H9 (cell line): ENCODE results near the gene FAM193B. TPM values are rescaled to one million over a fixed set of nuclear protein-coding genes. Genes with fewer than 3 reads are reported as not detected.

ENCODE experiments used
- DNase-seq: peaks from one replicate; pipeline ENCODE4 v3.0.0-alpha.2; 2017
- H2AFZ ChIP-seq: one replicate; pipeline ENCODE4 v1.6.1; 2013; ENCODE audit warnings: mild to moderate bottlenecking, low read length, control low read depth, moderate library complexity
- H2AK5ac ChIP-seq: 2 replicates; pipeline ENCODE4 v1.6.1; 2013; ENCODE audit warnings: low read length, control low read depth, mixed read lengths; ENCODE audit not compliant: insufficient read length
- H2BK120ac ChIP-seq: one replicate; pipeline ENCODE4 v1.6.1; 2013; ENCODE audit warnings: low read depth, mild to moderate bottlenecking, low read length, control low read depth, inconsistent platforms; ENCODE audit not compliant: poor library complexity, severe bottlenecking
- H2BK12ac ChIP-seq: 2 replicates; pipeline ENCODE4 v1.6.1; 2013; ENCODE audit warnings: low read length, control low read depth, mixed read lengths, low read depth; ENCODE audit not compliant: insufficient read length
- H2BK15ac ChIP-seq: 2 replicates; pipeline ENCODE4 v1.6.1; 2013; ENCODE audit warnings: low read depth, low read length, control low read depth
- H2BK20ac ChIP-seq: one replicate; pipeline ENCODE4 v1.6.1; 2013; ENCODE audit warnings: low read depth, mild to moderate bottlenecking, low read length, control low read depth, inconsistent platforms; ENCODE audit not compliant: poor library complexity, severe bottlenecking
- H2BK5ac ChIP-seq: 2 replicates; pipeline ENCODE4 v1.6.1; 2013; ENCODE audit warnings: low read length, control low read depth, mixed read lengths; ENCODE audit not compliant: insufficient read length
- H3K14ac ChIP-seq: 2 replicates; pipeline ENCODE4 v1.6.1; 2013; ENCODE audit warnings: low read length, control low read depth; ENCODE audit not compliant: insufficient read depth
- H3K18ac ChIP-seq: 2 replicates; pipeline ENCODE4 v1.6.1; 2013; ENCODE audit warnings: low read depth, mild to moderate bottlenecking, mixed read lengths, low read length, control low read depth; ENCODE audit not compliant: insufficient read length
- H3K23ac ChIP-seq: 2 replicates; pipeline ENCODE4 v1.6.1; 2013; ENCODE audit warnings: low read length, control low read depth, mixed read lengths, low read depth; ENCODE audit not compliant: insufficient read length
- H3K23me2 ChIP-seq: 2 replicates; pipeline ENCODE4 v1.6.1; 2013; ENCODE audit warnings: low read depth, mild to moderate bottlenecking, mixed read lengths, low read length, control low read depth; ENCODE audit not compliant: insufficient read length, poor library complexity, severe bottlenecking
- H3K27ac ChIP-seq: 2 replicates; pipeline ENCODE4 v1.5.1; 2013; ENCODE audit warnings: low read length, control low read depth, mixed read lengths, low read depth; ENCODE audit not compliant: insufficient read length
- H3K27me3 ChIP-seq: 2 replicates; pipeline ENCODE4 v1.6.1; 2013; ENCODE audit warnings: low read length, control low read depth, inconsistent platforms; ENCODE audit not compliant: insufficient read depth
- H3K4ac ChIP-seq: 2 replicates; pipeline ENCODE4 v1.6.1; 2013; ENCODE audit warnings: low read depth, mild to moderate bottlenecking, control low read depth, inconsistent platforms, low read length, moderate library complexity
- H3K4me1 ChIP-seq: 2 replicates; pipeline ENCODE4 v1.6.1; 2013; ENCODE audit warnings: low read length, control low read depth, inconsistent platforms; ENCODE audit not compliant: insufficient read depth
- H3K4me2 ChIP-seq: 2 replicates; pipeline ENCODE4 v1.6.1; 2013; ENCODE audit warnings: low read length, control low read depth, mixed read lengths; ENCODE audit not compliant: insufficient read length, insufficient read depth
- H3K56ac ChIP-seq: 2 replicates; pipeline ENCODE4 v1.6.1; 2013; ENCODE audit warnings: low read depth, mild to moderate bottlenecking, mixed read lengths, low read length, control low read depth; ENCODE audit not compliant: insufficient read length
- H3K79me1 ChIP-seq: 2 replicates; pipeline ENCODE4 v1.6.1; 2013; ENCODE audit warnings: low read depth, mild to moderate bottlenecking, moderate library complexity, low read length, control low read depth, inconsistent platforms; ENCODE audit not compliant: insufficient read depth, poor library complexity, severe bottlenecking
- H3K79me2 ChIP-seq: 2 replicates; pipeline ENCODE4 v1.6.1; 2013; ENCODE audit warnings: low read length, control low read depth, inconsistent platforms; ENCODE audit not compliant: insufficient read depth
- H3K9ac ChIP-seq: 2 replicates; pipeline ENCODE4 v1.6.1; 2013; ENCODE audit warnings: low read length, control low read depth, mixed read lengths; ENCODE audit not compliant: insufficient read length; ENCODE audit errors: extremely low read depth
- H3K9me3 ChIP-seq: one replicate; pipeline ENCODE4 v1.6.1; 2013; ENCODE audit warnings: low read depth, low read length, inconsistent platforms; ENCODE audit not compliant: control insufficient read depth
- H3T11ph ChIP-seq: one replicate; pipeline ENCODE4 v1.6.1; 2013; ENCODE audit warnings: mild to moderate bottlenecking, low read length, control low read depth, inconsistent platforms
- H4K20me1 ChIP-seq: one replicate; pipeline ENCODE4 v1.6.1; 2013; ENCODE audit not compliant: control insufficient read depth, insufficient read length, insufficient read depth
- H4K5ac ChIP-seq: 2 replicates; pipeline ENCODE4 v1.6.1; 2013; ENCODE audit warnings: low read depth, mild to moderate bottlenecking, mixed read lengths, low read length, control low read depth; ENCODE audit not compliant: insufficient read length
- H4K8ac ChIP-seq: replicated peaks from 2 replicates; pipeline ENCODE4 v1.6.1; 2013; ENCODE audit warnings: low read length, control low read depth, mixed read lengths, low read depth; ENCODE audit not compliant: insufficient read length
- H4K91ac ChIP-seq: 2 replicates; pipeline ENCODE4 v1.6.1; 2013; ENCODE audit warnings: low read depth, mild to moderate bottlenecking, moderate library complexity, mixed read lengths, low read length, control low read depth; ENCODE audit not compliant: insufficient read length
- H3K27ac Mint-ChIP-seq, 3 experiments: 2 replicates in 2 of 3; 3 replicates in 1 of 3; pipeline ENCODE4 v1.8.0; 2020 to 2021; ENCODE audit warnings: mixed read lengths in 3 of 3, mild to moderate bottlenecking in 1 of 3, moderate library complexity in 1 of 3
- H3K27me3 Mint-ChIP-seq: 2 replicates; pipeline ENCODE4 v1.8.0; 2021; ENCODE audit warnings: low read depth, mild to moderate bottlenecking, moderate library complexity, mixed read lengths
- H3K36me3 Mint-ChIP-seq, 3 experiments: 2 replicates in 2 of 3; 3 replicates in 1 of 3; pipeline ENCODE4 v1.8.0; 2020 to 2021; ENCODE audit warnings: low read depth in 3 of 3, mixed read lengths in 3 of 3; ENCODE audit not compliant: insufficient read depth in 1 of 3
- H3K4me1 Mint-ChIP-seq, 2 experiments: 2 replicates each; pipeline ENCODE4 v1.8.0; 2020; ENCODE audit warnings: mixed read lengths in 2 of 2
- H3K4me3 Mint-ChIP-seq, 2 experiments: 2 replicates in 1 of 2; 3 replicates in 1 of 2; pipeline ENCODE4 v1.8.0; 2020 to 2021; ENCODE audit warnings: mild to moderate bottlenecking in 2 of 2, mixed read lengths in 2 of 2, moderate library complexity in 1 of 2
- H3K9me3 Mint-ChIP-seq, 2 experiments: 2 replicates in 1 of 2; 3 replicates in 1 of 2; pipeline ENCODE4 v1.8.0; 2020; ENCODE audit warnings: mild to moderate bottlenecking in 2 of 2, mixed read lengths in 2 of 2, moderate library complexity in 1 of 2
- CTCF ChIP-seq: fragments of 200-600 bp; sonication (generic); conservative IDR thresholded peaks from 3 replicates; pipeline ENCODE4 v1.8.0; 2021; ENCODE audit warnings: antibody characterized with exemption, mild to moderate bottlenecking
- WGBS: extraction: QIAGEN DNeasy Blood & Tissue Kit; methylation state at CpG from one replicate; pipeline ENCODE4 v1.1.7; 2013; ENCODE audit warnings: missing lambda C conversion rate, low lambda C conversion rate, mixed read lengths; ENCODE audit not compliant: insufficient read length; ENCODE audit errors: extremely low coverage; 5-methylcytosine and 5-hydroxymethylcytosine counted together
- total RNA-seq: library from RNA; stranded (reverse); gene quantifications from 2 replicates; pipeline ENCODE4 v1.2.1, GENCODE V29; 2021

Gene FAM193B
- total RNA-seq, 1 experiment from 2014 or later = 71.5 TPM

GRCh38 chr5:177503351-177504085 is 50.8 kb downstream of the FAM193B start:
- Histone ChIP-seq H3T11ph (no peak overlapping the region), H3K4ac (no peak overlapping the region), H2BK20ac (no peak overlapping the region), H3K23me2 (no peaks in the 10 kb centered on the region), H3K4me2 (no peak overlapping the region), H3K14ac (no peak overlapping the region), H3K4me1 (no peaks in the 10 kb centered on the region; the same call in 1 of the 2 replicates), H3K27ac (no peak overlapping the region), H3K23ac (no peak overlapping the region), H3K79me2 (no peaks in the 10 kb centered on the region), H2BK15ac (no peak overlapping the region), H3K18ac (no peak overlapping the region), H3K27me3 (no peaks in the 10 kb centered on the region; the same call in 1 of the 2 replicates), H3K9me3 (no peaks in the 10 kb centered on the region), H3K9ac (no peak overlapping the region), H4K5ac (no peak overlapping the region), H3K79me1 (no peaks in the 10 kb centered on the region), H4K20me1 (no peaks in the 10 kb centered on the region), H2BK12ac (no peak overlapping the region), H2AK5ac (no peak overlapping the region), H3K56ac (no peak overlapping the region), H4K91ac (no peak overlapping the region), H2BK5ac (no peak overlapping the region), H2BK120ac (no peak overlapping the region), H2AFZ (no peak overlapping the region), H4K8ac (no peak overlapping the region)
- TF ChIP-seq CTCF = no peak
- Mint-ChIP-seq H3K36me3 (peaks cover 10 to 14% (median 12%) of the 10 kb centered on the region in 3 experiments; a peak in 6 of 7 replicates), H3K27me3 (peaks cover 22% of the 10 kb centered on the region), H3K9me3 (no peaks in the 10 kb centered on the region), H3K27ac (no peak overlapping the region), H3K4me3 (no peak overlapping the region), H3K4me1 (peaks cover 15 to 24% of the 10 kb centered on the region in 2 experiments)
- DNase-seq = no peak
- no CpG with 5 or more reads among the region's 24 CpGs for WGBS
